Left ventricle myocardium superior (tissue), 1 donor: ENCODE results near the gene SDR42E2. TPM values are rescaled to one million over a fixed set of nuclear protein-coding genes. Genes with fewer than 3 reads are reported as not detected.

Experiments
- ATAC-seq: fragments of 200-7000 bp; cut with Tn5 transposase; one replicate; pipeline ENCODE4 v1.9.1; 2020; ENCODE audit warnings: mild to moderate bottlenecking, moderate library complexity
- DNase-seq: peaks from one replicate; pipeline ENCODE4 v3.0.0-alpha.2; 2020
- intact Hi-C: fragments of 100-400 bp; cut with micrococcal nuclease; formaldehyde crosslinking; loops from one replicate; pipeline ENCODE4 v1.11.0; 2022
- total RNA-seq: library from RNA; stranded (reverse); fragmentation: NEBNext Ultra II Directional; extraction: Animal tissue kit (Norgen Biotek cat#: 25700); gene quantifications from one replicate; pipeline ENCODE4 v1.2.1, GENCODE V29; 2021
- donor health status: DM: no; HTN: yes; CAD: no; lungs with severe emphysema.

Gene SDR42E2
- total RNA-seq, 1 donor from 2014 or later = not detected

DNA sequence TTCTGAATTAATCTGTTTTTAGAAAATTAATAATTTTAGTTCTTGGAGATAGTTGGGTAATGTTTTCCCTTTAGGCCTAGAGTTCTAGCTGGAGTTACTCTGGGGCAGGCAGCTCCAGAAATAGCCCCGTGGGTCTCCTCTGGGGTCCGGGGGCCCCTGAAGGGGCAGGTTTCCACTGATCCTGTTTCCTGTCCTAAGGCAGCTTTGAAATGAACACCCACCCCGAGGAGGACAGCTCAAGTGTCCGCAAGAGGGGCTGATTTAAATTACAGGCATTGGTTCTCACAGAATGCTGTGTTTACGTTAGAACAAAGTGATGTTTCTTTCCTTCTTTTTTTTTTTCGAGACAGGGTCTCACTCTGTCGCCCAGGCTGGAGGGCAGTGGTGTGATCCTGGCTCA lies 67.6 kb downstream of the SDR42E2 start:
- DNase-seq (no peak), ATAC-seq (no peak)
- intact Hi-C loops = loop anchor here (10.0 kb wide), 1 partner anchor 65 kb away; the partner anchor contains the start of gene POLR3E

DNA sequence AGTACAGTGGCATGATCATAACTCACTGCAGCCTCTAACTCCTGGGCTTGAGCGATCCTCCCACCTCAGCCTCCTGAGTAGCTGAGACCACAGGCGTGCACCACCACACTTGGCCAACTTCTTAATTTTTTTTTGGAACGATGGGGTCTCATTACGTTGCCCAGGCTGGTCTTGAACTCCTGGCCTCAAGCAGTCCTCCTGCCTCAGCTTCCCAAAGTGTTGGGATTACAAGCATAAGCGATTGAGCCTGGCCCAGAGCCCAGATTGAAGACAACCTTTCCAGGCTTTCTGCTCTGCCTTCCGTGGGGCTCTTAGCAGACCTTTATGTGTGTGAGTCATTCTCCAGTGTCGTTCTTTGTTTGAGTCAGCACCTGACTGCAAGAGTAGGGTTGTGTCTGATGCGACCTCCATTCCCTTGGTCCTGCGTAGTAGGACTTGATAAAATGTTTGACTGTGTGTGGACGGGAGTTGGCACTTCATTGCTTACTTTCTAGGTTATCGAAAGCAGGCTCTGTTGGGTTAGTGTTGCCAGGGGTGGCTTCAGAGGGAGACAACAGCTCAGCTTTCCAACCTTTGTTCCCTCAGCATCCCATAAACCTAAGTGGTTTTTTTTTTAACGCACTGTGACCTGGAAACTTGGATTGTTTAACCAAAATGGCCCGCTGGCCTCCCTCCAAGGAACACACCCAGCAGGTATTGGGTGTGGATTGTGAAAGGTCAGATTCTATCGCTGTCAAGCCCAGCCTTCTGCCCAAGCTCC lies 70.2 kb downstream of the SDR42E2 start:
- intact Hi-C loops = loop anchor here (10.0 kb wide), 1 partner anchor 62 kb away; the partner anchor contains the start of gene POLR3E
- peak; percentile 66 for ATAC-seq
- no peak for DNase-seq

DNA sequence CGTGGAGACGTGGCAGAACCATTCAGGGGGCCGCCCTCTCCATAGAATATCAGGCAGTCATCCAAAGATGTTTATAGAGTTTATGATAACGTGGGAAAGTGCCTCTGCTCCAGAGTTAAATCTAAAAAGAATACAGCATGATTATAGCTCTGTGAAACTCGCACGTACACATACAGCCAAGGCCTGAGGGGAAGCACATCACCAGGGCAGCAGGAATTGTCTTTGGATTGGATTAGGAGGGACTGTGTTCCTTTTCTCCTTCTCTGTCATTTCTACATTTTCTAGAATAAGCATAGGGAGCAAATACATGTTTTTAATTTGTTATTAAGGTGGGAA lies 70.7 kb downstream of the SDR42E2 start:
- no peak for ATAC-seq
- DNase-seq = no peak
- intact Hi-C loops = loop anchor here (10.0 kb wide), 1 partner anchor 62 kb away; the partner anchor contains the start of gene POLR3E

DNA sequence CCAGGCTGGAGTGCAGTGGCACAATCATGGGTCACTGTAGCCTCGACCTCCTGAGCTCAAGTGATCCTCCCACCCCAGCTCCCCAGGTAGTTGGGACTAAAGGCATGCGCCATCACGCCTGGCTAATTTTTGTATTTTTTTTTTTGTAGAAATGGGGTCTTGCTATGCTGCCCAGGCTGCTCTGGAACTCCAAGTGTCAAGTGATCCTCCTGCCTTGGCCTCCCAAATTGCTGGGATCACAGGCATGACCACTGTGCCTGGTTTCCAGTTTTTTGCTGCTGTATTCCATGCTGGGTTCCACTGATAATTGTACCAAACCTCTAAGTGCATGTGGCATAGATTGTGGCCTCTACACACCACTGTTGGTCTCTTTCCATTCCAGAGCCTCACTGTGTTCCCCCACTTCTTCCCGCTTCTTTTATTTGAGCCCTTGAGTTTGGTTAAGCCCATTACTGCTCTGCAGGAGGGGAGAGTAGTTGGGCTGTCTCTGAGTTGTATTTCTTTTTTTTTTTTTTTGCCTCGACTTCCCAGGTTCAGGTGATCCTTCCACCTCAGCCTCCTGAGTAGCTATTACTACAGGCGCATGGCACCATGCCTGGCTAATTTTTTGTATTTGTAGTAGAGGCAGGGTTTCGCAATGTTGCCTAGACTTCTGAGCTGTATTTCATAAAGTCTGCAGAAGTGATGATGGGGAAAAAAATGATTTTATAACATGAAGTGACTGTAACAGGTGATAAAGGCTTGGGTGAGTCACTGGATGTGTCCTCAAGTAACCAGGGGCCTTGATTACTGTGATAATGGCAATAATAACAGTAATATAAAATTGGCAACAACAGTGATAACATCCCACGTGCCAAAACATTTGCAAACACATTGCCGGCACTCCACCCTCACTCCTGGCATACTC lies 73.8 kb downstream of the SDR42E2 start:
- DNase-seq = no peak
- ATAC-seq = peak; percentile 74
- intact Hi-C loops = loop anchor here (10.0 kb wide), 1 partner anchor 59 kb away; the partner anchor contains the start of gene POLR3E

DNA sequence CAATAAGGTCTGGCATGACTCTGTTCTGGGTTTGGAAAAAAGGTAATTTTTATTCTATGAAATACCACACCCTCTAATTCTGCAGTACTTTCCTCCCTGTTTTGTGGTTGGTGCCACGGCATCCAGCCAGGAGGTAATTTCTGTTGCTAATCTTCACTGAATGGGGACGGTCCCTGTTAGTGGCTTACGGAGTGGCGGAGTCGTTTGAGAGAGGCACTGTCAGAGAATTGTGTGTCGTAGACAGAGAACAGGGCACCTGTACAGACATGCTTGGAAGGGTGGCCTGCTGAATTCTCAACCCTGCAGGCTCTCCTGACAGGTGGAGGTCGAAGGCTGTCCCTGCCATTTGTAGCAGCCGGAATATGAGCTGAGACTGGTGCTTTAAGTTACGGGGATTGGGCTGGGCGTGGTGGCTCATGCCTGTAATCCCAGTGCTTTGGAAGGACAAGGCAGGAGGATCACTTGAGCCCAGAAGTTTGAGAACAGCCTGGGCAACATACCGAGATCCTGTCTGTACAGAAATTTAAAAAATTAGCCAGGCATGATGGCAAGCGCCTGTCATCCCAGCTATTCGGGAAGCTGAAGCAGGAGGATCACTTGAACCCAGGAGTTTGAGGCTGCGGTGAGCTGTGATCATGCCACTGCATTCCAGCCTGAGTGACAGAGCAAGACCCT lies 77.0 kb downstream of the SDR42E2 start:
- intact Hi-C loops = loop anchor here (10.0 kb wide), 1 partner anchor 56 kb away; the partner anchor contains the start of gene POLR3E
- ATAC-seq (no peak), DNase-seq (no peak)

- intact Hi-C loops = no loop called here
- DNase-seq (no peak), ATAC-seq (peak; percentile 74)
Measured at GRCh38 chr16:22240023-22240710, 77.9 kb downstream of the SDR42E2 start.

Other genes with a start within 250 kb of the SDR42E2 start
- gene UQCRC2, start 209.1 kb upstream of the SDR42E2 start, total RNA-seq = 1,065 TPM
- not detected for gene PDZD9, start 161.4 kb upstream of the SDR42E2 start, total RNA-seq
- gene MOSMO, start 154.4 kb upstream of the SDR42E2 start, total RNA-seq = 11.3 TPM
- gene VWA3A, start 70.0 kb upstream of the SDR42E2 start, total RNA-seq = 0.52 TPM
- 29.9 TPM for gene EEF2K, start 43.8 kb downstream of the SDR42E2 start, total RNA-seq
- gene POLR3E, start 134.9 kb downstream of the SDR42E2 start, total RNA-seq = 41.8 TPM
- gene CDR2, start 212.1 kb downstream of the SDR42E2 start, total RNA-seq = 5.3 TPM